ENCODE data around the gene ASIC2.

DNA sequence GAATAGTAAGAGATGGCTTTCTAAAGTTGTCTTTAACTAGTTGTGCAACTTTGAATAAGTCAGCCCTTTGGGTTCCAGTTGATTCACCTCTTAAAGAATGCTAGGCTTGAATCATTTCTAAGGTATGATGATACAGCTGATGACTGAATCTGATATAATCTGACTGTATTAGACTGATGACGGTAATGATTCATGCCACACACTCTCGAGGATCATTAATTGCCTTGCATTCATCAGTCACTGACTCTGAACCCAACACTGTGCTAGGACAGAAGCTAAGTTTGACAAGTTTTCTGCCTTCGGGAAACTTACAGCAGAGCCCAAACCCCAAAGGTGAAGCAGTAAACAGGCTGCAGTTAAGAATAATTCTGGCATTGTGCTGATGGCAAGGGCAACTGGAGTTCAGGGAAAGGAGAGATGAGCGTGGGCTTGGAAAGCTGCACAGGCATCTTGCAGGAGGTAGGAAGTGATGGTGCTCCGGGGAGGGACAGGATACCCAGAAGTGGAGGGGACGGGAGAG, 25.8 kb downstream of the ASIC2 start:
- TF ChIP-seq, protein P1, sequence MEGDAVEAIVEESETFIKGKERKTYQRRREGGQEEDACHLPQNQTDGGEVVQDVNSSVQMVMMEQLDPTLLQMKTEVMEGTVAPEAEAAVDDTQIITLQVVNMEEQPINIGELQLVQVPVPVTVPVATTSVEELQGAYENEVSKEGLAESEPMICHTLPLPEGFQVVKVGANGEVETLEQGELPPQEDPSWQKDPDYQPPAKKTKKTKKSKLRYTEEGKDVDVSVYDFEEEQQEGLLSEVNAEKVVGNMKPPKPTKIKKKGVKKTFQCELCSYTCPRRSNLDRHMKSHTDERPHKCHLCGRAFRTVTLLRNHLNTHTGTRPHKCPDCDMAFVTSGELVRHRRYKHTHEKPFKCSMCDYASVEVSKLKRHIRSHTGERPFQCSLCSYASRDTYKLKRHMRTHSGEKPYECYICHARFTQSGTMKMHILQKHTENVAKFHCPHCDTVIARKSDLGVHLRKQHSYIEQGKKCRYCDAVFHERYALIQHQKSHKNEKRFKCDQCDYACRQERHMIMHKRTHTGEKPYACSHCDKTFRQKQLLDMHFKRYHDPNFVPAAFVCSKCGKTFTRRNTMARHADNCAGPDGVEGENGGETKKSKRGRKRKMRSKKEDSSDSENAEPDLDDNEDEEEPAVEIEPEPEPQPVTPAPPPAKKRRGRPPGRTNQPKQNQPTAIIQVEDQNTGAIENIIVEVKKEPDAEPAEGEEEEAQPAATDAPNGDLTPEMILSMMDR (conservative IDR thresholded peaks at IDR 0.05), result no peak
- no peak for TF ChIP-seq EZH2 (IDR thresholded peaks at IDR 0.05; ENCODE audit: low read depth)
